Epithelial cell of prostate (primary cell): ENCODE data around the gene TACR1.

ENCODE experiments used
- DNase-seq: peaks from one replicate; pipeline ENCODE4 v3.0.0-alpha.2; 2011; ENCODE audit warnings: low read depth, low spot score
- H3K27ac ChIP-seq: fragments of 450-650 bp; 2 replicates; pipeline ENCODE4 v1.5.1; 2017; ENCODE audit warnings: mild to moderate bottlenecking

The TACR1 gene

GRCh38 chr2:75025633-75026380, 173.5 kb downstream of the TACR1 start:
- no peak overlapping the region for H3K27ac ChIP-seq
- DNase-seq, result no peak

GRCh38 chr2:75025216-75025615, 174.1 kb downstream of the TACR1 start:
- no peak overlapping the region for H3K27ac ChIP-seq
- no peak for DNase-seq

DNA sequence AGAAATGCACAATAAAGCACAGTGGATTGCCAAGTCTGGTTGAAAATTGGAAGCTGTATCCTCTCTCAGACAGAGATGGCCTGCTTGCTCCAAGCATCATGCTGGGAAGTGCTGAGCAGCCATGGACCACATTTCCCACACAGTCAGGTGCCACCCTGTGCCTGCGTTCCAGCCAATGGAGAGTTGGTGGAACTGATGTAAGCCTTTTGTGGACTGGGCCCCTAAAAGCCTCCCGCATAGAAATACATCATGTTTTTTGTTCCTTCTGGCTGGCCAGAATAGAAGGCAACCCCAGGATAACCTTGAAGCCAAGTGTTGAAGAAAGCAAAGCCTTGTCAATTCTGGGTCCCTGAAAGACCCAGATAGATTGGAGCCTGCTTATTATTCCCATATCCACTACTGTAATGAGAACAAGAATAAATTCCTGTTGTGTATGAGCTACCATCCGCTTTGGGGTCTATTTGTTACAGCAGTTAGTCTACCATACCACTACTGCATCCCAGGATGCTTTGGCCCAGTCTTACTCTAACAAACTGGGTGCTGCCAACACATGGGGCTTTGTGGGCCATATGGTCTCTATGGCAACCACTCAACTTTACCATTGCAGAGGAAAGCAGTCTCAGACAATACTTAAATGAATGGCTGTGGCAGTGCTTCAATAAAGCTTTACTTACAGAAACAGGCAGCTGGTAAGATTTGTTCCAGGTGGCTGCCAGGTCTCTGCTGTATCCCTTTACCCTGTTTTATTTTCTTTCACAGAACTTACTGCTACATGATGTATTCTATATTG, 175.5 kb downstream of the TACR1 start:
- no peak overlapping the region for H3K27ac ChIP-seq
- no peak for DNase-seq

DNA sequence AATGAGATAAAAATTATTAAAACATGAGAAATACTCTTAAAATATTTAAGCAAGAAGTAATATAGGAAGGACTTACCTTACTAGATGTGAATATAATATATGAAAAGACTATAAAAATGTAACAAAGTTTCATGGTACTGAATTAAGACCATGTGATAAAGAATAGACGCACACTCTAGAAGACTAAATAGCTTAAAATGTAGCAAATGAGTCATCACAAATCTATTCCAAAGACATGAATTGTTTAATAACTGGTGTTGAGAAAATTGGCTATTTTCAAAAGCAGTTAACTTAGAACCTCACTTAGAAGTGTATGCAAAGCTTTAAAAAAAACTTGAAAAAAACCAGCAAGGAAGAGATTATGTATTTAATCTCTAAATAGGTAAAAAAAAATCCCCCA, 176.8 kb downstream of the TACR1 start:
- no peak for DNase-seq

DNA sequence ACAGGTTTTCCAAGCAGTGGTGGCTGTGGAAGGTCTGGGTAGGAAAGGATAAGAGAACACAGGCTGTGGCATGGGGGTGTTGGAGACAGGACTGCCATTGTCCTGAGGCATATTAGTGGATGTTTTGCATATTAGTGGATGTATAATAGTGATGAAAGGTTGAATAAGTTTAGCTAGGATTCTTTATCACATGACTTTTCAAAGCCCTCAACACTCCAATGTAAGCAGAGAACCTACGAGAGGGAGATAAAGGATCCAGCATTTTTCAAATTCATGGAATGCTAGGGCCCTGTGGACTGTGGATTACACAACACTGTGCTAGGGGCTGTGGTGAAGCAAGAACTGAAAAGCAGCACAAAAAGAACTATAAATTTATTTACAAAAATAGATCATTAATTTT, 177.6 kb downstream of the TACR1 start:
- H3K27ac ChIP-seq, result no peak overlapping the region
- no peak for DNase-seq

More for the DNA sequence above, 176.8 kb downstream of the TACR1 start:
- no peak overlapping the region for H3K27ac ChIP-seq

DNA sequence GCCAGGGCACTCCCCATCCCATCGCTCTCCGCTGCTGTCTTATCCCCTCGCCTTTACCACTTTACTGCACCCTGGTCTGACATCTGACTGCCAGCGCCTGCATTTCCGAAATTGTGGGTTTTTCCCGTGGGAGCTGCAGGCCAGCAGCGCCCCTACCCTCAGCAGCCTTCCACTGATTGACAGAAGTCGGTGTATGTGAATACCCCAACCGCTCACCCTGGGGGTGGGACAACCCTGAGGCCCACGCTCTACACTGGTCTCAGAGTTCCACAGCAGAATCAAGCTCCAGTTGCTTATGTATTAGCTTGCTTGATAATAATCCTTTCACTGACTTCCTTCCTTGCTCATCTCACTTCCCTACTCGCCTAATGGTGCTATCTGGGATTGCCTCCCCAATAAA, 178.8 kb downstream of the TACR1 start:
- DNase-seq, result no peak
- no peak overlapping the region for H3K27ac ChIP-seq

GRCh38 chr2:75019790-75020189, 179.5 kb downstream of the TACR1 start:
- no peak overlapping the region for H3K27ac ChIP-seq
- DNase-seq, result no peak

GRCh38 chr2:75018162-75018561, 181.2 kb downstream of the TACR1 start:
- no peak for DNase-seq
- no peak overlapping the region for H3K27ac ChIP-seq

GRCh38 chr2:75012080-75012479, 187.2 kb downstream of the TACR1 start:
- DNase-seq, result no peak
- H3K27ac ChIP-seq, result no peak overlapping the region

GRCh38 chr2:75010571-75010970, 188.7 kb downstream of the TACR1 start:
- DNase-seq, result no peak
- no peak overlapping the region for H3K27ac ChIP-seq

DNA sequence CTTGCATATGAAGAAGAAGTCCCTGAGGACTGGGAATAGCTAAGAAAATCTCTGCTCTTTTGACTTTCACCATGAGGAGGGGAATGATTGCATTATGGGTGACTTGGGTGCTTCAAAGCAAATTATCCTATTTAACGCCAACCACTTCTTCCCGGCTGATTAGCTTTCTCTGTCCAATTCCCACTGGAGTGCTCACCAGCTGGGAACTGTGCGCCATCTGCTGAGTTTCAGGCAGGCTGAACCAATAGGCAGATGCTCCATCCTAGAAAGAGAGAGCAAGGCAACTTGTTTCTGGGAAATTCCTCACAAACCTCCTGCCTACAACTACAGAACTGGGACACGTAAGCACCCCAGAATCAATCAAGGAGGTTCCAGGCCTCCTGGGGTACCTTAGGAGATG, 191.5 kb downstream of the TACR1 start:
- DNase-seq, result no peak
- H3K27ac ChIP-seq, result no peak overlapping the region

DNA sequence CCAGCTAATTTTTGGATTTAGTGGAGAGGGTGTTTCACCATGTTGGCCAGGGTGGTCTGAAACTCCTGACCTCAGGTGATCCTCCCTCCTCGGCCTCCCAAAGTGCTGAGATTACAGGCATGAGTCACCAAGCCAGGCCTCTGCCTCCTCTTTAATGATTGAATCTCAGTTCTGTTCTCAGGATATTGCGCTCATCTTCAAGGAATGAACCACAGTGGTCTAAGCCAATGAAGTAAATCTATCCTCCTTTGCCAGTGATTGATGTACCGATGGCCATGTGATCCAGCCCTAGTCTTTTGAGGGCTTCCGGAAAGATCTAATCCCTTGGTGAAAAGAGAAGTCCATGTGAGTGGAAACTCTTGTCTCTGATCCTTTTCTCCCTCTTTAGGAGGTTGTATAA, 192.3 kb downstream of the TACR1 start:
- no peak for DNase-seq
- H3K27ac ChIP-seq, result no peak overlapping the region

DNA sequence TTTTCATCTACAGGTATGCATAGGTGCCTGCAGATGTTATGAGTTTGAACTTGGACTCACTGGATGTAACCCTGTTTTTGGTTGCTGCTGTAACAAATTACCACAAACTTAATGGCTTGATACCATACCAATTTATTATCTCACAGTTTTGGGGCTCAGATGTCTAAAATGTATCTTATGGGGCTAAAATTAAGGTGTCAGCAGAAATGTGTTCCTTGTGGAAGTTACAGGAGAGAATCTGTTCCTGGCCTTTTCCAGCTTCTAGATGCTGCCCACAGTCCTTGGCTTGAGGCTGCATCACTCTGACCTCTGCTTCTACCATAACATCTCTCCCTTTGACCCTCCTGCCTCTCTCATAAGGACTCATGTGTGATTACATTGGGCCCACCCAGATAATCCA, 193.3 kb downstream of the TACR1 start:
- DNase-seq, result no peak
- no peak overlapping the region for H3K27ac ChIP-seq

- no peak for DNase-seq
- H3K27ac ChIP-seq, result no peak overlapping the region
Observed at GRCh38 chr2:75003773-75004172, 195.5 kb downstream of the TACR1 start.

DNA sequence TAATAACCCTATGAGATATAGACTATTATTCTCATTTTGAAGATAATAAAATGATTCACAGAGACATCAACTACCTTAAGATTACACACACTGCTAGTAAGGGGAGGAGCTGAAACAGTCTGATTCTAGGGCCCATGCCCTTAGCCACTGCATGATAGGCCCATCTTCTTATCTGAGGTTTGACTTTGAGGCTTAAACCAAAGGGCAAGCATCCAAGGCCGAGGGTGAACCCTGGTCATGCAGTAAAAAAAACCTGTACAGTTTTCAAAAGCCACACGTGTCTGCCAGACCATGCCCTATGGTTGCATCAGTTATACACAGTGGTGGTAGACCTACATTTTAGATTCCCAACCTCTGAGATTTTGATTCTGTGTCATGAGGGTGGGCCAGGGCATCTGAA, 196.0 kb downstream of the TACR1 start:
- no peak for DNase-seq
- no peak overlapping the region for H3K27ac ChIP-seq

- no peak for DNase-seq
- no peak overlapping the region for H3K27ac ChIP-seq
Observed at GRCh38 chr2:75002007-75002406, 197.3 kb downstream of the TACR1 start.

- no peak for DNase-seq
- H3K27ac ChIP-seq, result no peak overlapping the region
Observed at GRCh38 chr2:74999468-74999867, 199.9 kb downstream of the TACR1 start.
